Breast epithelium (tissue), 4 donors: ENCODE measurements around the gene FAM236D. TPM values are rescaled to one million over a fixed set of nuclear protein-coding genes. Genes with fewer than 3 reads are reported as not detected.
"Not testable (repeated sequence)": the region's sequence is repeated elsewhere in the genome, so short reads cannot be mapped to it uniquely, and the experiment has no call there.

Experiments used
- DNase-seq, 2 donors: peaks; one replicate each; pipeline ENCODE4 v3.0.0-alpha.2; 2019; ENCODE audit warnings: low spot score in 2 of 2
- H3K27ac ChIP-seq, 2 donors: fragments of 200-600 bp; sonication (generic) in 1 of 2; one replicate each; pipeline ENCODE4 v1.5.1; 2016 to 2019; ENCODE audit warnings: mild to moderate bottlenecking in 1 of 2
- H3K27me3 ChIP-seq, 2 donors: fragments of 200-600 bp; sonication (generic) in 1 of 2; one replicate each; pipeline versions ENCODE4 v1.5.1 to v1.6.0; 2017 to 2019; ENCODE audit warnings: control low read depth in 1 of 2, mild to moderate bottlenecking in 1 of 2
- H3K36me3 ChIP-seq: fragments of 200-600 bp; one replicate; pipeline ENCODE4 v1.5.1; 2019
- H3K4me1 ChIP-seq, 2 donors: fragments of 200-600 bp; sonication (generic); one replicate each; pipeline ENCODE4 v1.5.1; 2016 to 2019; ENCODE audit warnings: control low read depth in 1 of 2
- H3K4me3 ChIP-seq, 3 donors: fragments of 200-600 bp; sonication (generic); 1 replicate in 2 of 3; 2 replicates in 1 of 3; pipeline ENCODE4 v1.5.1; 2016 to 2019; ENCODE audit warnings: mild to moderate bottlenecking in 3 of 3, moderate library complexity in 2 of 3
- H3K9me3 ChIP-seq, 2 donors: fragments of 200-600 bp; sonication (generic) in 1 of 2; one replicate each; pipeline ENCODE4 v1.5.1; 2016 to 2019; ENCODE audit warnings: control low read depth in 1 of 2
- intact Hi-C: fragments of 100-400 bp; cut with DNase I; formaldehyde crosslinking; loops from one replicate; pipeline ENCODE4 v1.15.1; 2023; ENCODE audit warnings: low total_unique reads
- total RNA-seq, 3 donors: library from RNA; depleted of rRNA; stranded (reverse); fragments of >200 nt; gene quantifications; one replicate each; pipeline ENCODE4 v1.1.0, GENCODE V29; 2016

FAM236D gene
- not detected for total RNA-seq

- H3K27ac ChIP-seq, DNase-seq, H3K4me1 ChIP-seq, H3K27me3 ChIP-seq, H3K4me3 ChIP-seq, H3K36me3 ChIP-seq, intact Hi-C loops, H3K9me3 ChIP-seq: not testable (repeated sequence)
Measured at GRCh38 chrX:72808110-72808509, at the start of gene FAM236D. Gene FAM236D, minus strand, starts transcription at chrX:72808210. Its CDS starts 100 bp downstream, at chrX:72808110.

- H3K9me3 ChIP-seq, H3K4me3 ChIP-seq, H3K36me3 ChIP-seq, H3K27me3 ChIP-seq, DNase-seq, H3K27ac ChIP-seq, H3K4me1 ChIP-seq, intact Hi-C loops: not testable (repeated sequence)
Measured at GRCh38 chrX:72837532-72837931, 29.5 kb upstream of the FAM236D start.

GRCh38 chrX:72830701-72831100, 22.7 kb upstream of the FAM236D start:
- DNase-seq, H3K9me3 ChIP-seq, H3K36me3 ChIP-seq, H3K4me3 ChIP-seq, intact Hi-C loops, H3K27ac ChIP-seq, H3K4me1 ChIP-seq, H3K27me3 ChIP-seq: not testable (repeated sequence)

GRCh38 chrX:72790390-72790789, 17.6 kb downstream of the FAM236D start:
- H3K4me1 ChIP-seq, intact Hi-C loops, H3K4me3 ChIP-seq: not testable (repeated sequence)

GRCh38 chrX:72788142-72788541, 19.9 kb downstream of the FAM236D start:
- H3K27me3 ChIP-seq, H3K36me3 ChIP-seq, DNase-seq, H3K9me3 ChIP-seq, H3K27ac ChIP-seq, H3K4me1 ChIP-seq, H3K4me3 ChIP-seq, intact Hi-C loops: not testable (repeated sequence)

More at GRCh38 chrX:72790390-72790789, 17.6 kb downstream of the FAM236D start:
- not testable (repeated sequence) for H3K36me3 ChIP-seq, H3K9me3 ChIP-seq, DNase-seq, H3K27me3 ChIP-seq, H3K27ac ChIP-seq

- H3K27me3 ChIP-seq, intact Hi-C loops, DNase-seq, H3K27ac ChIP-seq, H3K4me3 ChIP-seq, H3K9me3 ChIP-seq, H3K36me3 ChIP-seq, H3K4me1 ChIP-seq: not testable (repeated sequence)
Measured at GRCh38 chrX:72783964-72784363, 24.0 kb downstream of the FAM236D start.

GRCh38 chrX:72783365-72783936, 24.6 kb downstream of the FAM236D start:
- H3K36me3 ChIP-seq, H3K27me3 ChIP-seq, intact Hi-C loops, H3K27ac ChIP-seq, H3K4me3 ChIP-seq, DNase-seq, H3K4me1 ChIP-seq, H3K9me3 ChIP-seq: not testable (repeated sequence)

- H3K9me3 ChIP-seq, H3K4me3 ChIP-seq, H3K27ac ChIP-seq, H3K27me3 ChIP-seq, DNase-seq, intact Hi-C loops, H3K4me1 ChIP-seq, H3K36me3 ChIP-seq: not testable (repeated sequence)
Measured at GRCh38 chrX:72782560-72782959, 25.4 kb downstream of the FAM236D start, which contains the start of gene FAM236B. Gene FAM236B, minus strand, starts transcription at chrX:72782660. Its CDS starts 100 bp downstream, at chrX:72782560.

- H3K4me3 ChIP-seq, H3K36me3 ChIP-seq, H3K4me1 ChIP-seq, DNase-seq, H3K9me3 ChIP-seq, intact Hi-C loops, H3K27ac ChIP-seq, H3K27me3 ChIP-seq: not testable (repeated sequence)
Measured at GRCh38 chrX:72778146-72778545, 29.9 kb downstream of the FAM236D start.

GRCh38 chrX:72777467-72777790, 30.6 kb downstream of the FAM236D start:
- H3K27me3 ChIP-seq, H3K4me1 ChIP-seq, intact Hi-C loops: not testable (repeated sequence)

GRCh38 chrX:72776653-72777466, 31.1 kb downstream of the FAM236D start, which contains the start of gene DMRTC1B:
Gene DMRTC1B, plus strand, starts transcription at chrX:72776890. Its CDS starts 68,246 bp downstream, at chrX:72845136.
- H3K9me3 ChIP-seq, intact Hi-C loops, H3K4me3 ChIP-seq, H3K36me3 ChIP-seq, DNase-seq, H3K27ac ChIP-seq, H3K4me1 ChIP-seq, H3K27me3 ChIP-seq: not testable (repeated sequence)

More at GRCh38 chrX:72777467-72777790, 30.6 kb downstream of the FAM236D start:
- H3K27ac ChIP-seq, DNase-seq, H3K36me3 ChIP-seq, H3K4me3 ChIP-seq, H3K9me3 ChIP-seq: not testable (repeated sequence)

GRCh38 chrX:72760454-72760853, 47.6 kb downstream of the FAM236D start:
- H3K27ac ChIP-seq, H3K4me1 ChIP-seq, H3K36me3 ChIP-seq, intact Hi-C loops, H3K9me3 ChIP-seq, DNase-seq, H3K27me3 ChIP-seq, H3K4me3 ChIP-seq: not testable (repeated sequence)
